C1 segment of cervical spinal cord (tissue), 14 donors: ENCODE data around the gene RNASE7.

Experiments used
- DNase-seq, 14 donors: peaks; one replicate each; lab custom pipeline; 2025; lab: John Stamatoyannopoulos, UW

Gene RNASE7

GRCh38 chr14:21043387-21043973 lies 1.3 kb downstream of the RNASE7 start:
- DNase-seq, result no peak

GRCh38 chr14:21043974-21044618 lies 1.9 kb downstream of the RNASE7 start:
- no peak for DNase-seq

- DNase-seq, result no peak
Observed at GRCh38 chr14:21047378-21047781, 5.2 kb downstream of the RNASE7 start.

- no peak for DNase-seq
Observed at GRCh38 chr14:21048638-21049037, 6.5 kb downstream of the RNASE7 start.

- no peak for DNase-seq
Observed at GRCh38 chr14:21049271-21049673, 7.1 kb downstream of the RNASE7 start.

- DNase-seq, result no peak
Observed at GRCh38 chr14:21050597-21050996, 8.4 kb downstream of the RNASE7 start.

- DNase-seq, result no peak
Observed at GRCh38 chr14:21053184-21054122, 11.3 kb downstream of the RNASE7 start.

GRCh38 chr14:21054123-21054767 lies 12.1 kb downstream of the RNASE7 start:
- no peak for DNase-seq

GRCh38 chr14:21054768-21055145 lies 12.6 kb downstream of the RNASE7 start:
- DNase-seq, result no peak

- no peak for DNase-seq
Observed at GRCh38 chr14:21055432-21056117, 13.4 kb downstream of the RNASE7 start.

- DNase-seq, result no peak
Observed at GRCh38 chr14:21056520-21057163, 14.5 kb downstream of the RNASE7 start.

- no peak for DNase-seq
Observed at GRCh38 chr14:21057803-21058675, 15.9 kb downstream of the RNASE7 start, which contains the start of gene RNASE8. Gene RNASE8 (plus strand): TSS chr14:21057822. CDS start chr14:21057893, 71 bp downstream.

GRCh38 chr14:21058903-21059302 lies 16.7 kb downstream of the RNASE7 start:
- no peak for DNase-seq

GRCh38 chr14:21059842-21060613 lies 17.9 kb downstream of the RNASE7 start:
- peak in 1 of 14 donors; percentile 4 for DNase-seq

GRCh38 chr14:21060614-21061346 lies 18.6 kb downstream of the RNASE7 start:
- no peak for DNase-seq

- DNase-seq, result no peak
Observed at GRCh38 chr14:21061347-21061668, 19.1 kb downstream of the RNASE7 start.

GRCh38 chr14:21063479-21063878 lies 21.3 kb downstream of the RNASE7 start:
- DNase-seq, result no peak

GRCh38 chr14:21066882-21067502 lies 24.8 kb downstream of the RNASE7 start:
- no peak for DNase-seq
